ENCODE results near the gene TBXAS1.

- TF ChIP-seq CTCF (IDR thresholded peaks at IDR 0.05; ENCODE audit: poor library complexity, severe bottlenecking) (peak; percentile 17), SMC3 (conservative IDR thresholded peaks at IDR 0.05; ENCODE audit: poor library complexity) (no peak), RAD21 (conservative IDR thresholded peaks at IDR 0.05) (no peak)
Measured at GRCh38 chr7:140062528-140063299, 233.7 kb downstream of the TBXAS1 start, which contains the start of gene PARP12.

All from neural cell (in vitro differentiated cells).